Measurements from ENCODE around the gene CFAP410. TPM values are rescaled to one million over a fixed set of nuclear protein-coding genes. Genes with fewer than 3 reads are reported as not detected.
"Not testable (repeated sequence)": the region's sequence is repeated elsewhere in the genome, so short reads cannot be mapped to it uniquely, and the experiment has no call there.

CFAP410 gene
- total RNA-seq, 2 donors from 2014 or later = 19.8 to 21.4 TPM

GRCh38 chr21:44366586-44367211, 27.5 kb upstream of the CFAP410 start:
- no peak for DNase-seq
- H3K27me3 ChIP-seq = peaks cover 7% of the 10 kb centered on the region
- no peaks in the 10 kb centered on the region for H3K36me3 ChIP-seq
- H3K9ac ChIP-seq (ENCODE audit: low read depth in 2 of 2, low read length in 2 of 2) = no peak overlapping the region
- no peak for TF ChIP-seq CTCF (IDR thresholded peaks at IDR 0.05)
- H3K27ac ChIP-seq = no peak overlapping the region
- H3K9me3 ChIP-seq = no peaks in the 10 kb centered on the region
- H3K4me1 ChIP-seq = no peaks in the 10 kb centered on the region
- intact Hi-C loops (cut with DNase I) = no loop called here
- no peak overlapping the region for H3K4me3 ChIP-seq

GRCh38 chr21:44365967-44366585, 26.9 kb upstream of the CFAP410 start:
- intact Hi-C loops (cut with DNase I) = no loop called here
- Histone ChIP-seq H3K9me3 (no peaks in the 10 kb centered on the region), H3K27me3 (peaks cover 7% of the 10 kb centered on the region), H3K36me3 (no peaks in the 10 kb centered on the region), H3K4me3 (no peak overlapping the region), H3K27ac (no peak overlapping the region), H3K9ac (ENCODE audit: low read depth in 2 of 2, low read length in 2 of 2) (no peak overlapping the region), H3K4me1 (no peaks in the 10 kb centered on the region)
- no peak for DNase-seq
- no peak for TF ChIP-seq CTCF (IDR thresholded peaks at IDR 0.05)

- no peaks in the 10 kb centered on the region for H3K9me3 ChIP-seq
- DNase-seq = no peak
- H3K9ac ChIP-seq (ENCODE audit: low read depth in 2 of 2, low read length in 2 of 2) = no peak overlapping the region
- TF ChIP-seq CTCF (IDR thresholded peaks at IDR 0.05) = no peak
- no peaks in the 10 kb centered on the region for H3K36me3 ChIP-seq
- H3K4me3 ChIP-seq = no peak overlapping the region
- H3K4me1 ChIP-seq = no peaks in the 10 kb centered on the region
- H3K27ac ChIP-seq = no peak overlapping the region
- intact Hi-C loops (cut with DNase I) = no loop called here
- peaks cover 7% of the 10 kb centered on the region for H3K27me3 ChIP-seq
Observed at GRCh38 chr21:44365251-44365966, 26.2 kb upstream of the CFAP410 start.

GRCh38 chr21:44364151-44365053, 25.2 kb upstream of the CFAP410 start:
- H3K9ac ChIP-seq (ENCODE audit: low read depth in 2 of 2, low read length in 2 of 2) = no peak overlapping the region
- no peaks in the 10 kb centered on the region for H3K36me3 ChIP-seq
- DNase-seq = no peak
- no peak for TF ChIP-seq CTCF (IDR thresholded peaks at IDR 0.05)
- H3K4me1 ChIP-seq = no peaks in the 10 kb centered on the region
- H3K27ac ChIP-seq = no peak overlapping the region
- intact Hi-C loops (cut with DNase I) = no loop called here
- no peaks in the 10 kb centered on the region for H3K9me3 ChIP-seq
- no peak overlapping the region for H3K4me3 ChIP-seq
- peaks cover 7% of the 10 kb centered on the region for H3K27me3 ChIP-seq

GRCh38 chr21:44363278-44363677, 24.1 kb upstream of the CFAP410 start:
- Histone ChIP-seq H3K36me3 (no peaks in the 10 kb centered on the region), H3K27ac (no peak overlapping the region), H3K9ac (ENCODE audit: low read depth in 2 of 2, low read length in 2 of 2) (no peak overlapping the region), H3K4me1 (no peaks in the 10 kb centered on the region), H3K4me3 (no peak overlapping the region), H3K9me3 (no peaks in the 10 kb centered on the region), H3K27me3 (no peaks in the 10 kb centered on the region)
- DNase-seq = no peak
- intact Hi-C loops (cut with DNase I) = no loop called here
- no peak for TF ChIP-seq CTCF (IDR thresholded peaks at IDR 0.05)

GRCh38 chr21:44361903-44362302, 22.7 kb upstream of the CFAP410 start:
- H3K27ac ChIP-seq; intact Hi-C loops (cut with DNase I); DNase-seq; H3K36me3 ChIP-seq; H3K9ac ChIP-seq (ENCODE audit: low read depth in 2 of 2, low read length in 2 of 2); H3K4me3 ChIP-seq; H3K27me3 ChIP-seq; H3K9me3 ChIP-seq; H3K4me1 ChIP-seq: not testable (repeated sequence)

All from colonic mucosa (tissue), 4 donors.